HG03060 (cell line): ENCODE results near the gene ZC3H18.

Source experiments
- ATAC-seq: cut with Tn5 transposase; IDR thresholded peaks from one replicate; pipeline ENCODE4 v1.9.1; 2021; ENCODE audit warnings: low read depth, moderate number of reproducible peaks; ENCODE audit not compliant: unreplicated experiment

Gene ZC3H18

GRCh38 chr16:88532434-88533241 lies 37.6 kb upstream of the ZC3H18 start:
- no peak for ATAC-seq

- no peak for ATAC-seq
Measured at GRCh38 chr16:88533381-88533917, 36.8 kb upstream of the ZC3H18 start.

- no peak for ATAC-seq
Measured at GRCh38 chr16:88533932-88534637, 36.1 kb upstream of the ZC3H18 start.

GRCh38 chr16:88534638-88535190 lies 35.5 kb upstream of the ZC3H18 start:
- no peak for ATAC-seq

GRCh38 chr16:88535191-88535856 lies 34.9 kb upstream of the ZC3H18 start:
- no peak for ATAC-seq

- ATAC-seq: no peak
Measured at GRCh38 chr16:88535857-88536222, 34.4 kb upstream of the ZC3H18 start.

- ATAC-seq: no peak
Measured at GRCh38 chr16:88536510-88536909, 33.7 kb upstream of the ZC3H18 start.

- no peak for ATAC-seq
Measured at GRCh38 chr16:88536971-88537751, 33.0 kb upstream of the ZC3H18 start.

- ATAC-seq: no peak
Measured at GRCh38 chr16:88537859-88538258, 32.3 kb upstream of the ZC3H18 start.

- ATAC-seq: no peak
Measured at GRCh38 chr16:88538366-88539060, 31.7 kb upstream of the ZC3H18 start.

- ATAC-seq: no peak
Measured at GRCh38 chr16:88539261-88539651, 30.9 kb upstream of the ZC3H18 start.

GRCh38 chr16:88539652-88540345 lies 30.4 kb upstream of the ZC3H18 start:
- ATAC-seq: no peak

- ATAC-seq: no peak
Measured at GRCh38 chr16:88540346-88540977, 29.7 kb upstream of the ZC3H18 start.

- no peak for ATAC-seq
Measured at GRCh38 chr16:88541831-88542616, 28.2 kb upstream of the ZC3H18 start.

GRCh38 chr16:88543230-88543813 lies 26.9 kb upstream of the ZC3H18 start:
- no peak for ATAC-seq

GRCh38 chr16:88545781-88546180 lies 24.4 kb upstream of the ZC3H18 start:
- no peak for ATAC-seq

GRCh38 chr16:88548131-88548874 lies 21.9 kb upstream of the ZC3H18 start:
- ATAC-seq: no peak
